AG20443 (cell line): ENCODE data around the gene TXLNA.
A peak's percentile ranks its signal among the peaks of the same experiment; 100 is the strongest.

Experiments
- DNase-seq: peaks from one replicate; pipeline ENCODE4 v3.0.0; 2012; ENCODE audit warnings: low spot score, mixed read lengths

Gene TXLNA

GRCh38 chr1:32184650-32185049 is 5.2 kb downstream of the TXLNA start:
- DNase-seq = no peak

- no peak for DNase-seq
Measured at GRCh38 chr1:32186077-32186476, 6.6 kb downstream of the TXLNA start.

- DNase-seq = no peak
Measured at GRCh38 chr1:32186491-32186890, 7.0 kb downstream of the TXLNA start.

- no peak for DNase-seq
Measured at GRCh38 chr1:32187850-32188249, 8.4 kb downstream of the TXLNA start.

- no peak for DNase-seq
Measured at GRCh38 chr1:32192220-32192948, 12.9 kb downstream of the TXLNA start.

- DNase-seq = no peak
Measured at GRCh38 chr1:32194984-32195383, 15.5 kb downstream of the TXLNA start.

GRCh38 chr1:32195531-32195930 is 16.1 kb downstream of the TXLNA start:
- DNase-seq = no peak

- no peak for DNase-seq
Measured at GRCh38 chr1:32195972-32196823, 16.7 kb downstream of the TXLNA start.

- no peak for DNase-seq
Measured at GRCh38 chr1:32197074-32197473, 17.6 kb downstream of the TXLNA start.

- no peak for DNase-seq
Measured at GRCh38 chr1:32197837-32198236, 18.4 kb downstream of the TXLNA start.

GRCh38 chr1:32198237-32199042 is 19.0 kb downstream of the TXLNA start:
- no peak for DNase-seq

- no peak for DNase-seq
Measured at GRCh38 chr1:32199043-32199716, 19.7 kb downstream of the TXLNA start.

GRCh38 chr1:32199717-32200072 is 20.2 kb downstream of the TXLNA start:
- DNase-seq = peak; percentile 36

- DNase-seq = peak; percentile 86
Measured at GRCh38 chr1:32200226-32201010, 20.9 kb downstream of the TXLNA start, which contains the start of gene CCDC28B. Gene CCDC28B (plus strand): TSS chr1:32200595. CDS start chr1:32201936, 1,341 bp downstream.

GRCh38 chr1:32201011-32201855 is 21.8 kb downstream of the TXLNA start:
- DNase-seq = peak; percentile 71

GRCh38 chr1:32204943-32205361 is 25.5 kb downstream of the TXLNA start:
- peak; percentile 33 for DNase-seq

GRCh38 chr1:32205401-32206370 is 26.2 kb downstream of the TXLNA start, which contains the start of gene IQCC:
Gene IQCC (plus strand): TSS chr1:32205671. CDS start chr1:32205682, 11 bp downstream.
- peak; percentile 98 for DNase-seq

- DNase-seq = no peak
Measured at GRCh38 chr1:32208469-32208868, 29.0 kb downstream of the TXLNA start.

- DNase-seq = no peak
Measured at GRCh38 chr1:32208891-32209328, 29.4 kb downstream of the TXLNA start, which contains the start of gene DCDC2B. Gene DCDC2B (plus strand): TSS chr1:32209089. CDS start chr1:32209094, 5 bp downstream.
